ENCODE data around the gene BRINP1.

- TF ChIP-seq CTCF (IDR thresholded peaks at IDR 0.05) (no peak), POLR2AphosphoS5 (IDR thresholded peaks at IDR 0.05; ENCODE audit: low read depth, low read length) (no peak), SIN3A (IDR thresholded peaks at IDR 0.05; ENCODE audit: borderline replicate concordance, insufficient read depth, low read depth, low read length) (no peak)
These were observed 184.8 kb downstream of the BRINP1 start for GRCh38 chr9:119184265-119184936.

Data from Panc1 (cell line).